Activated T-cell treated with anti-CD3 and anti-CD28 coated beads, Interleukin-2, amount 50 U/mL, for 24 hours (primary cell): ENCODE data around the gene LMO2.
A peak's percentile ranks its signal among the peaks of the same experiment; 100 is the strongest.
"Not testable (repeated sequence)": the region's sequence is repeated elsewhere in the genome, so short reads cannot be mapped to it uniquely, and the experiment has no call there.

Source experiments
- DNase-seq: peaks from one replicate; pipeline ENCODE4 v3.0.0-alpha.2; 2020
- H3K27ac Mint-ChIP-seq: 2 replicates; pipeline ENCODE4 v1.8.0; 2020; ENCODE audit warnings: mild to moderate bottlenecking, mixed read lengths
- H3K27me3 Mint-ChIP-seq: 2 replicates; pipeline ENCODE4 v1.8.0; 2020; ENCODE audit warnings: mixed read lengths
- H3K36me3 Mint-ChIP-seq: 2 replicates; pipeline ENCODE4 v1.8.0; 2020; ENCODE audit warnings: low read depth, mixed read lengths
- H3K4me1 Mint-ChIP-seq: 2 replicates; pipeline ENCODE4 v1.8.0; 2020; ENCODE audit warnings: low read depth, mixed read lengths
- H3K4me3 Mint-ChIP-seq: 2 replicates; pipeline ENCODE4 v1.8.0; 2020; ENCODE audit warnings: mild to moderate bottlenecking, moderate library complexity, mixed read lengths
- H3K9me3 Mint-ChIP-seq: 2 replicates; pipeline ENCODE4 v1.8.0; 2020; ENCODE audit warnings: mixed read lengths

The LMO2 gene

GRCh38 chr11:33838234-33838633, 53.6 kb downstream of the LMO2 start:
- not testable (repeated sequence) for H3K4me1 Mint-ChIP-seq, H3K27ac Mint-ChIP-seq, H3K4me3 Mint-ChIP-seq, H3K9me3 Mint-ChIP-seq, DNase-seq, H3K36me3 Mint-ChIP-seq
- H3K27me3 Mint-ChIP-seq = peaks cover 46% of the 10 kb centered on the region

GRCh38 chr11:33837334-33837733, 54.5 kb downstream of the LMO2 start:
- H3K36me3 Mint-ChIP-seq, H3K4me1 Mint-ChIP-seq, DNase-seq, H3K4me3 Mint-ChIP-seq, H3K9me3 Mint-ChIP-seq, H3K27ac Mint-ChIP-seq: not testable (repeated sequence)
- peaks cover 45% of the 10 kb centered on the region for H3K27me3 Mint-ChIP-seq

GRCh38 chr11:33835143-33835878, 56.6 kb downstream of the LMO2 start:
- Mint-ChIP-seq H3K27ac (no peak overlapping the region), H3K9me3 (no peaks in the 10 kb centered on the region), H3K27me3 (peaks cover 49% of the 10 kb centered on the region), H3K36me3 (no peaks in the 10 kb centered on the region), H3K4me3 (no peak overlapping the region), H3K4me1 (no peaks in the 10 kb centered on the region)
- DNase-seq = no peak

- H3K36me3 Mint-ChIP-seq = no peaks in the 10 kb centered on the region
- DNase-seq = no peak
- peaks cover 53% of the 10 kb centered on the region for H3K27me3 Mint-ChIP-seq
- H3K4me3 Mint-ChIP-seq = no peak overlapping the region
- no peak overlapping the region for H3K27ac Mint-ChIP-seq
- H3K9me3 Mint-ChIP-seq = no peaks in the 10 kb centered on the region
- H3K4me1 Mint-ChIP-seq = peaks cover 6% of the 10 kb centered on the region
Measured at GRCh38 chr11:33832676-33833075, 59.2 kb downstream of the LMO2 start.

- no peak for DNase-seq
- Mint-ChIP-seq H3K27me3 (peaks cover 64% of the 10 kb centered on the region), H3K9me3 (no peaks in the 10 kb centered on the region), H3K4me3 (no peak overlapping the region), H3K36me3 (no peaks in the 10 kb centered on the region), H3K4me1 (peaks cover 6% of the 10 kb centered on the region), H3K27ac (no peak overlapping the region)
Measured at GRCh38 chr11:33830903-33831648, 60.8 kb downstream of the LMO2 start.

GRCh38 chr11:33829430-33830141, 62.3 kb downstream of the LMO2 start:
- Mint-ChIP-seq H3K36me3 (no peaks in the 10 kb centered on the region), H3K9me3 (no peaks in the 10 kb centered on the region), H3K4me3 (peak overlapping the region; percentile 67), H3K27ac (no peak overlapping the region), H3K27me3 (peaks cover 73% of the 10 kb centered on the region), H3K4me1 (peaks cover 6% of the 10 kb centered on the region)
- DNase-seq = peak; percentile 66

GRCh38 chr11:33828604-33829429, 63.1 kb downstream of the LMO2 start:
- Mint-ChIP-seq H3K36me3 (no peaks in the 10 kb centered on the region), H3K4me1 (peaks cover 6% of the 10 kb centered on the region), H3K27me3 (peaks cover 77% of the 10 kb centered on the region), H3K27ac (no peak overlapping the region), H3K9me3 (no peaks in the 10 kb centered on the region), H3K4me3 (no peak overlapping the region)
- DNase-seq = no peak

- no peak overlapping the region for H3K27ac Mint-ChIP-seq
- H3K9me3 Mint-ChIP-seq = no peaks in the 10 kb centered on the region
- peaks cover 82% of the 10 kb centered on the region for H3K27me3 Mint-ChIP-seq
- no peak overlapping the region for H3K4me3 Mint-ChIP-seq
- H3K4me1 Mint-ChIP-seq = peaks cover 6% of the 10 kb centered on the region
- H3K36me3 Mint-ChIP-seq = no peaks in the 10 kb centered on the region
- DNase-seq = no peak
Measured at GRCh38 chr11:33827206-33827605, 64.7 kb downstream of the LMO2 start.

GRCh38 chr11:33825854-33826560, 65.9 kb downstream of the LMO2 start:
- Mint-ChIP-seq H3K4me1 (peaks cover 6% of the 10 kb centered on the region), H3K4me3 (no peak overlapping the region), H3K27me3 (peaks cover 76% of the 10 kb centered on the region), H3K27ac (no peak overlapping the region), H3K36me3 (no peaks in the 10 kb centered on the region), H3K9me3 (no peaks in the 10 kb centered on the region)
- no peak for DNase-seq

GRCh38 chr11:33822981-33823380, 68.9 kb downstream of the LMO2 start:
- H3K9me3 Mint-ChIP-seq, H3K36me3 Mint-ChIP-seq, H3K4me1 Mint-ChIP-seq, H3K27ac Mint-ChIP-seq, H3K4me3 Mint-ChIP-seq, DNase-seq: not testable (repeated sequence)
- peaks cover 49% of the 10 kb centered on the region for H3K27me3 Mint-ChIP-seq

GRCh38 chr11:33819278-33820035, 72.4 kb downstream of the LMO2 start:
- Mint-ChIP-seq H3K36me3 (no peaks in the 10 kb centered on the region), H3K27ac (no peak overlapping the region), H3K4me3 (no peak overlapping the region), H3K9me3 (no peaks in the 10 kb centered on the region), H3K4me1 (no peaks in the 10 kb centered on the region), H3K27me3 (peaks cover 19% of the 10 kb centered on the region)
- DNase-seq = no peak
